Right lobe of liver (tissue), 4 donors: Measurements from ENCODE around the gene BDKRB2.

Experiments used
- CTCF ChIP-seq, 4 donors: fragments of 200-600 bp in 3 of 4; fragments of 450-650 bp in 1 of 4; IDR thresholded peaks; one replicate each; pipeline versions ENCODE4 v1.5.1 to v1.8.0; 2016 to 2022; ENCODE audit warnings: antibody characterized with exemption in 4 of 4, mild to moderate bottlenecking in 2 of 4
- POLR2A ChIP-seq: fragments of 450-650 bp; IDR thresholded peaks from one replicate; pipeline ENCODE4 v1.6.1; 2017; ENCODE audit warnings: antibody characterized with exemption, mild to moderate bottlenecking
- donor health status: DM: no; HTN: no; CAD: no.
- donor health status: DM: no; HTN: no; CAD: no.
- donor health status: DM: no; HTN: yes; CAD: no.

- no peak for TF ChIP-seq CTCF (IDR thresholded peaks at IDR 0.05)
- no peak for TF ChIP-seq POLR2A
Measured at GRCh38 chr14:96205978-96206360, 1.3 kb downstream of the BDKRB2 start.
